ENCODE results near the gene WDR13.
A peak's percentile ranks its signal among the peaks of the same experiment; 100 is the strongest.
"Not testable (repeated sequence)": the region's sequence is repeated elsewhere in the genome, so short reads cannot be mapped to it uniquely, and the experiment has no call there.

Gene WDR13

GRCh38 chrX:48598614-48599013, 1.3 kb downstream of the WDR13 start:
- DNase-seq: no peak

DNA sequence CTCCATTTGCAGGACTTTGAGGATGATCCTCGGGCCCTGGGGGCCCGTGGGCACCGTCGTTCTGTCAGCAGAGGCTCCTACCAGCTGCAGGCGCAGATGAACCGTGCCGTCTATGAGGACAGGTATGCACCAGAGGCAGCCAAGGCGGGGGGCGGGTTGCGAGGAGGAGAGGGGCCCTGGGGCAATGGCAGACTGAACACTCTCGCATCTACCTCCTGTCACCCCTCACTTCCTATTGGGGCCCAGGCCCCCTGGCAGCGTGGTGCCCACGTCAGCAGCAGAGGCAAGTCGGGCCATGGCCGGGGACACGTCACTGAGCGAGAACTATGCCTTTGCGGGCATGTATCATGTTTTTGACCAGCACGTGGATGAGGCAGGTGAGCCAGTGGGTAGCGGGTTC, 2.0 kb downstream of the WDR13 start:
- DNase-seq: no peak

- no peak for DNase-seq
These were observed 2.9 kb downstream of the WDR13 start for GRCh38 chrX:48600226-48600625.

GRCh38 chrX:48601741-48602394, 4.6 kb downstream of the WDR13 start:
- DNase-seq: no peak

DNA sequence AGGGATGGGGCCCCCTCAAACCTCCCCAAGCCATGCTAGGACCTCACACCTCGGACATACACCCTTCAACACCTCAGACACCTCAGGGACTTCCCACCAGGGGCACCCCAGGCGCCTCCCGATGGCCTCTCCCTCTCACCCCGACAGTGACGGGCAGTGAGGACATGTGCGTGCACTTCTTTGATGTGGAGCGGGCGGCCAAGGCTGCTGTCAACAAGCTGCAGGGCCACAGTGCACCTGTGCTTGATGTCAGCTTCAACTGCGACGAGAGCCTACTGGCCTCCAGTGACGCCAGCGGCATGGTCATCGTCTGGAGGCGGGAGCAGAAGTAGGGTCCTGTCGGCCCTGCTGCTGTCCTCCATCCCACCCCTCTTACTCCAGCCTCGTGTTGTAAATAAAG, 7.4 kb downstream of the WDR13 start:
- DNase-seq: no peak

- DNase-seq: no peak
These were observed 8.8 kb downstream of the WDR13 start for GRCh38 chrX:48606091-48606490.

DNA sequence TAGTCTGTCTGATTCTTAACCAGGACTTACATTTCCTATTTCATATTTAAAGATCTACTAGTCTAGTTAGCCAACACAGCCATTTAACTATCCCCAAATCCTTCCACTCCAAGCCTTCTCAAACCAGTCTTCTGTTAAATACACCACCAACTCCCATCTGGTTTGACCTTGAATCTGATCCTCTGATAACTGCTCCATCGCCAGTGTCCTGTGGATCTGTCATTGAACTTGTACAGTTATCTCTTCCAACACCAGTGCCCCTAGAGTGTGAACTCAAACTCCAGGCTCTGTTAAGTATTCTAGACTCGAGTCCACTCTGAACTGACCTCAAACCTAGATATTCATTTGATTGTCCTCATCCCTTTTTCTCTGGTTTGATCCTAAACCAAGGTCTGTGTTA, 14.4 kb downstream of the WDR13 start:
- no peak for DNase-seq

DNA sequence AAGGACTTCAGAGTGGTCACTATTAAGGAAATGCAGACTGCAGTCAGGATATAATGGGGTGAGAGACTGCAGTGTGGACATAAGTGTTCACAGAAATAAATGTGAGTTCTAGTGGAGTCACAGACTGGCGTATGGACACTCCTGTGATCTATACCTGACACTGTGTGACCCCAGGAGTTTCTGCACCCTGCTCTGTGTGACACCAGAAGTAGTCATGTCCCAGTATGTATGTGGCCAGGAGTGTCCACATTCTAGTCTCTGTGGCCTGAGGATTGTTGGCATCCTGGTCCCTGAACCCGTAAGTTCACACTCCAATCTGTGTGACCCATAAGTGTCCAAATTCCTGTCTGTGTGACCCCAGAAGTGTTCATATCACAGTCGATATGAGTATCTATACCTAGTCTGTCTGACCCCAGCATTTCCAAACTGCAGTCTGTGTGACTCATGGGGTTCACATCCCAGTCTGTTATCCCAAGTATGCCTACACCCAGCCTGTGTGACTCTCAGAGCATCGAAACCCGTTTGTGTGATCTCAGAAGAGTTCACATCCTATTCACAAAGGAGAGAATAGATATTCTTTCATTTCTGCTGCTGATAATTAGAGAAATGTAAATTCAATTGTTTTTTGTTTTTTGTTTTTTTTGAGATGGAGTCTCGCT, 16.3 kb downstream of the WDR13 start:
- DNase-seq: no peak

DNA sequence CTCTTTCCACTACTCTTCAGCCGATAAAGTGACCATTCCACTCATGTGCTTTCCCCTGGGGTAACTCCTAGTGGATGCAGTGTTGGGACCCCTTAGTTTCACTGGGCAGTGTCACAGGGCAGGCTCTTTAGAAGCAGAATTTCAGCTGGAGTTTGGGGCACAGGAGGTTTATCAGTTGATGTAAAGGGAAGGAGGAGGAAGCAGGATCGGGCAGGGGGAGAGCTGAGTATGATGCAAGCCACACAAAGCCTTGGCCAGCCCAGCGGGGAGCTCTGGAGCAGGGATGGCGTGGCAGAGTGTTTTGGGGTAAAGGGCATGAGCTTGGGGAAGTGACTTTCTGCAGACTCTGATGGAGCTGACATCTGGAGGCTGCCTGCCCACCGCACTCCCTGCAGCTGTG, 19.3 kb downstream of the WDR13 start:
- DNase-seq: no peak

DNA sequence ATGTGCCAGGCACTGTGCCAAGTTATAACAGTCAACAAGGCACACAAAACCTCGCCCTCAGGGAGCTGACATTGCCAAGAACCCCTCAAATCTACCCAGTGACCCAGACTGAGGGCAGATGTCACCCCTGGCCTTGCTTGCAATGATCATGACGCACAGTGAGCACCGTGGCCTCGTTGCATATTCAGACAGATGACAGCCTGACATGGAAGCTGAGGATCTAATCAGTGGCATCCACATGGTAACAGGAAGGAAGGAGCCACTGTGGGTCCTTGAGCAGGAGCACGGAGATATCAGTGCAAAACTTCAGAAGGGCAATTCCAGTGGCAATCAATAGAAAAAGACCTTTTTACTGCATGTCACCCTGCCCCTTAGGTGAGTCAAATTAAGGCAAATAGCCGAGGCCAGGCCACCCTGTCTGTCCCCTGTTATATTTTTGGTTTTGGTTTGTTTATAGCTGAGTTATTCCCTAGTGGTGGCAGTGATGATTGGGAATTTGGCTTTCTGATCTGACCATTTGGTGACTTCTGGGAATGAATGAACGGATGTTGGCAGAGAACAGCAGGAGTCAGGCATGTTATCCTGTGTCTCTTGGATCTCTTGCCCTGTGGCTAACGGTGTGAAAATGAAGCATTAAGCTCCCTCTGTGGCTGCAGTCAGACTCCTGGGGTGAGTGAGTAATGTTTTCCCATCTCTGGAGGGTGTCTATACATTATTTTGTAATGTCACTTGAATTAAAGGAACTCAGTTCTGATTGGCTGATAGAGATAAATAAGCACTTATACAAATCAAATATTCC, 20.4 kb downstream of the WDR13 start:
- no peak for DNase-seq

DNA sequence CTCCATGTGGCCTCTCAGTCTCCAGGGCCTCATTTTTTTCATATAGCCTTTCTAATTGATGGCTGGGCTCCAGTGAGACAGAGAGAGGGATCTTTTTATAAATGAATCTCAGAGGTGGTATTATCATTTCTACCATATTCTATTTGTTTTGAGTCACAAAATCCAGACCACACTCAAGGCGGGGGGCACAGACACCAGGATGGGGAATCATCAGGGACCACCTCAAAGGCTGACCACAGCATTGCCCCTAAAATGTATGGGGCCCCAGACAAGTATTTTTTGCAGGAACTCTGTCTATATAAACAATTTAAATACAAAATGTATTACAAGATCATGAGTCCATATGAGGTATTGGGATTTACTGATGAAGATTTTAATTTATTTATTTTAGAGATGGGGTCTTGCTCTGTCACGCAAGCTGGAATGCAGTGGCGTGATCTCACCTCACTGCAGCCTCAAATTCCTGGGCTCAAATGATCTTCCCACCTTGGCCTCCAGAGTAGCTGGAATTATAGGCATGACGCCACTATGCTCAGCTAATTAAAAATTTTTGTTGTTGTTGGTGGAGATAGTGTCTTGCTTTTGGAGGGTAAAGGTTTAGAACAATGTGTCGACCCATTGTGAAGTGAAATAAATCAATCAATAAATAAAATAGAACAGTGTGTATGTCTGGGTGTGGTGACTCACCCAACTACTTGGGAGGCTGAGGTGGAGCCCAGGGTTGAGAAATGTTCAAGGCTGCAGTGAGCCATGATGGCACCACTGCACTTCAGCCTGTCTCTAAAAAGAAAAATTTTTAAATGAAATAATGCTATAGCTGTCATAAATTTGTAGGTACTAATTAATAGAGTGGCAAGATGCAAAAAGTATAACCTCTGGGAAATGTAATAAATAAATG, 29.4 kb downstream of the WDR13 start:
- DNase-seq: no peak

- peak; percentile 92 for DNase-seq
These were observed 34.2 kb downstream of the WDR13 start for GRCh38 chrX:48631376-48632090.

DNA sequence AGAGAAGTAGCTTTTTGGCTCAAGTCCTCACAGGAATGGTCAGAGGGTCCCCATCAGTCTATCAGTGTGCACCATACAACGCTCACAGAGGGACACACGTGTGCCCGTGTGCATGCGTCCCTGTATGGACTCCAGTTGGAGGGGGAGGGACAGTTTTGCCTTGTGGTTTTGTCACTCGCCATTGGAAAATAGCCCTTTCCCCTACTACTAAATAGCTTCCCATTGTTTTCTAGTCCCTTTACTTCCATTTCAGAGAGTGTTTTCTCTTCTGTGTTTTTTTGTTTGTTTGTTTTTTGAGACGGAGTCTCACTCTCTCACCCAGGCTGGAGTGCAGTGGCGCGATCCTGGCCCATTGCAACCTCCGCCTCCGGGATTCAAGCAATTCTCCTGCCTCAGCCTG, 34.9 kb downstream of the WDR13 start:
- no peak for DNase-seq

DNA sequence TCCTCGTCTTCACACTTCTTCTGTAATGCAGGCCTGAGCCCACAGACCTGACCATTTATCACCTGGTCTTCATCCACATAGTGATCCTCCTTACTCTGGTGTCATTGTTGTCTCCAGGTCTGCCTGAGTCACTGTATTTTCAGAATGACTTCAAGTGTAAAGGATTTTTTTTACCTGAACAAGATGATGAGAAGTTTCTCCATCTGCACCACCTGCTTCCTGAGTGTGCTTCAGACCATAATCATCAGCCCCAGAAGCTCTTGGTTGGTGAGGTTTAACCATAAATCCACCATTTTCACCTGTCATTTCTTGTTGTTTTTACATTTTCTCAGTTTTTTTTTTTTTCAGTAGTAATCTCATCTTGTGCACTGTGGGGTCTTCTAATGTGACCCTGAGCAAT, 39.0 kb downstream of the WDR13 start:
- DNase-seq: no peak

- DNase-seq: no peak
These were observed 39.5 kb downstream of the WDR13 start for GRCh38 chrX:48636776-48637175.

DNA sequence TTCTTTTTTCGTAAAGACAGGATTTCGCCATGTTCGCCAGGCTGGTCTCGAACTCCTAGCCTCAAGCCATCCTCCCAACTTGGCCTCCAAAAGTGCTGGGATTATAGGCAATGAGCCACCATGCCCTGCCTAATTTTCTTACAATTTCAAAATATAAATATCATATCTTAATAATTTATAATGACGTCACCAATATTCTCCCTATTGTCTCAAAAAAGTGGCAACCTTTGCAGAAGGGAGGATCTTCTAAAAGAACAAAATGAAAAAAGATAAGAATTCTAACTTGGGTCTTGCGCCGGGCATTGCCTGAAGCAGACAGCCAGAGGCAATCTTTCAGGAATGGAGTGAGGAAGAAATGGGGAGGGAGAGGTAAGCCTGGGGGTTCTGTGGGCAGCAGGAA, 48.4 kb downstream of the WDR13 start:
- no peak for DNase-seq

- no peak for DNase-seq
These were observed 51.1 kb downstream of the WDR13 start for GRCh38 chrX:48648336-48648751.

DNA sequence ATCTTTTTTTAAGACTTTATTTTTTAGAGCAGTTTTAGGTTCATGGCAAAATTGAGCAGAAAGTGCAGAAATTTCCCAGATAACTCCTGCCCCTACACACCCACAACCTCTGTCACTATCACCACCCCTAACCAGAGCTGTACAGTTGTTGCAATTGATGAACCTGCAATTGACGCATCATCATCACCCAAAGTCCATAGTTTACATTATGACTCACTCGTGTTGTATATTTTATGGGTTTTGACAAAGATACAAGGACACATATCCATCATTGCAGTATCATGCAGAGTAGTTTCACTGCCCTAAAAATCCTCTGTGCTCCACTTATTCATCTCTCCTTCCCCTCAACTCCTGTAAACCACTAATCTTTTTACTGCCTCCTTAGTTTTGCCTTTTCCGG, 51.8 kb downstream of the WDR13 start:
- DNase-seq: no peak

- DNase-seq: not testable (repeated sequence)
These were observed 54.8 kb downstream of the WDR13 start for GRCh38 chrX:48652055-48652579.

- not testable (repeated sequence) for DNase-seq
These were observed 57.5 kb downstream of the WDR13 start for GRCh38 chrX:48654746-48655145.
